Activated CD4-positive, alpha-beta T cell treated with anti-CD3 and anti-CD28 coated beads, Interleukin-2, amount 50 U/mL, for 16 hours (primary cell): ENCODE measurements around the gene PGBD2.
"Not testable (repeated sequence)": the region's sequence is repeated elsewhere in the genome, so short reads cannot be mapped to it uniquely, and the experiment has no call there.

ENCODE experiments used
- DNase-seq: peaks from one replicate; pipeline ENCODE4 v3.0.0-alpha.2; 2020

The PGBD2 gene, protein sequence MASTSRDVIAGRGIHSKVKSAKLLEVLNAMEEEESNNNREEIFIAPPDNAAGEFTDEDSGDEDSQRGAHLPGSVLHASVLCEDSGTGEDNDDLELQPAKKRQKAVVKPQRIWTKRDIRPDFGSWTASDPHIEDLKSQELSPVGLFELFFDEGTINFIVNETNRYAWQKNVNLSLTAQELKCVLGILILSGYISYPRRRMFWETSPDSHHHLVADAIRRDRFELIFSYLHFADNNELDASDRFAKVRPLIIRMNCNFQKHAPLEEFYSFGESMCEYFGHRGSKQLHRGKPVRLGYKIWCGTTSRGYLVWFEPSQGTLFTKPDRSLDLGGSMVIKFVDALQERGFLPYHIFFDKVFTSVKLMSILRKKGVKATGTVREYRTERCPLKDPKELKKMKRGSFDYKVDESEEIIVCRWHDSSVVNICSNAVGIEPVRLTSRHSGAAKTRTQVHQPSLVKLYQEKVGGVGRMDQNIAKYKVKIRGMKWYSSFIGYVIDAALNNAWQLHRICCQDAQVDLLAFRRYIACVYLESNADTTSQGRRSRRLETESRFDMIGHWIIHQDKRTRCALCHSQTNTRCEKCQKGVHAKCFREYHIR

DNA sequence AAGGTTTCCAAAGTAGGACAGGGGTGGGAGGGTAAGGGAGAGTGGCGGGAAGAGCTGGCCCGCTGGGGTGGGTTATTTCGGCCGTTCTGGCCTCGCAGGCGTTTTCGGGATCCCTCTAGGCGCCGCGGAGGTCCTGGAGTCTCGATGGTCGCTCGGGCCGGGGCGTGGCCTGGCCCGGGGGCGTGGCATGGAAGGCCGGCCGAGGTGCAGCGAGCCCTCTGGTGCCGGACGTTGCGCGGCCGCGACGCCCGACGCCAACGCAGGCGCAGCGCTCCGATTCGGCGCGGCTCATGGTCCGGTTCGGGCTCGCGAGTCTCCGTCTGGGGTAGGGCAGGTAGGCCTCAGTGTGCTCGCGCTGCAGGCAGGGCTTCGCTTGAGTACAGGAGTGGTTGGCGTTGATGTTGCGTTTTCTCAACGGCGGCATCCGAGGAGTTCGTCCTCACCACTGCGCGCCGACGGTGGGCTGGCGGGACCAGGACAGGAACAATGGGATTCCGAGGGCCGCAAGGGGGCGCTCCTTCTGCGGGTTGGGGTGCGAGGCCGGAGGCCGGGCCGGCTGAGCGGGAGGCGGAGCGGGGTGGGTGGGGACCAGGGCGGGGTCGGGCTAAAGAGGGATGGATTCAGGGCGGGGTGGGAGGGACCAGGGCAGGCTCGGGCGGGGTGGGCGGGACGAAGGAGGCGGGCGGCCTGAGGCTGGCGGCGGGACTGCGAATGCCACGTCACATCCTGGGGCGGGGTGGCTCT is at the start of gene PGBD2:
Gene PGBD2 (plus strand): TSS at position 227 of the 744 bp plus-strand sequence. CDS start 7,628 bp downstream, outside the sequence.
- DNase-seq, result peak; percentile 96

DNA sequence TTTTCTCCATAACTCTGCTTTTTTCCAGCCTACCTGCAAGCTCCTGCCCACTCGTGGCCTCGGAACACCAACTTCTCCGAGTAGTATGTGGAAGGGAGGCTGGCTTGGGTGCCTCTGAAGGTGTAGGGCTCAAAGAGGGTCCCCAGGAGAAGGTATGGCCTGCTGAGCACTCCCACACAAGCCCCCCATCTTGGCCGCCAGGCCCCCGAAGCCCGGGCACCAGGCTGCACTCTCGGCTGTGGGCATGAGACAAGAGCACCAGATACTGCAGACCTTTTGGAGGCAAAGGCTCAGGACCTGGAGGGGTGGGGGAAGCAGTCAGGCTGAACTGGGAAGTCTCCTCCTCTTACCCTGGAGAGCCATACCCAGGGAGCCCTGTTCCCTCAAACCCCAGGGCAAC is 48.8 kb upstream of the PGBD2 start:
- DNase-seq, result no peak

DNA sequence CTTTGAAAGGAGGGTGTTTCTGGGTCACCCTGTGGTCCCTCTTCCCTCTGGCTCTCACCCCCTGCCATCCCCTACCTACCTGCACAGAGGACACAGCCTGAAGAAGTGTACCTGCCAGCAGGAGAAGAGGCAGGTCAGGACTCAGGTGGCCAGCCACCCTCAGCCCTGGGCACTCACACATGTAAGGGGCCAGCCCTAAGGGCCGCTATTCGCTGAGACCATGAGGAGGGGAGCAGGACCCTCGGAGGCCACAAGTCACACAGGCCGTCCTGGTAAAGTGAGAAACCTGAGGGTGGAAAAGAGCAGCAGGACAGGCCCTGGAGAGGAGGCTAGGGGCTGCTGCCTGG is 48.3 kb upstream of the PGBD2 start:
- DNase-seq, result no peak

DNA sequence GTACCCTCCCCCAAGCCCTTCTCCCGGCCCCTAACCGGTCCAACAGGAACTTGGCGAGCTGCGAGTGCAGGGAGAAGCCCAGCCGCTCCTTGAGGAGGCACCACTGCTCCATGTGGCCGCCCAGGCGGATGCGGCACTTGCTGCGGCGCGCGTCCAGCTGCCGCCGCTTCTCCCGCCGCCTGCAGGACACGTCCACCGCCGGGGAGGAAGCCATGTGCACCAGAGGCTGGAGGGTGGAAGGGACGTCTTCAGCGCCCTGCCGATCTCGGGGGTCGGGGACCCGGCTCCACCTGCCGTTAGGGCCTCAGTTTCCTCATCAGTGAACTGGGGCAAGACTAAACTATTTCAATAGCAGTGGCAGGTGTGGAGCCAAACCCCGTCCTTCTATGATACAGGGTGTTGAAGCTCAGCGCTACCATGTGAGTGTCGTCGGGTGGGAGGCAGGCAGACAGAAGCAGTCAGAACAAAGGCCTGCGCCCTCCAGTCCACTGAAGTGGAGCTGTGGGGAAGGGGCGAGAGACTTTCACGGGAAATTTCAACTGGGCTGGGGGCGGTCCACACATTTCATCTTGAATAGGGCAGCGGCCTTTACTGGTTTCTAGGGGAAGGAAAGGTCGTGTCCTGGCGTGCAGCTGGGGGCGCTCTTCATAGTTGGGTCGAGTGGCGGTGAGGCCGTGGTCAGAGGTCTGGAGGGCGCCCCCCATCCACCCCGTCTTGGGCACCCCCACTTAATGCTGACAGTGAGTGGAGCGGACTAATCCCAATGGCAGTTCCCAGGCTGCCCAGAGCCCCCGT is 47.7 kb upstream of the PGBD2 start:
- DNase-seq, result peak; percentile 37

DNA sequence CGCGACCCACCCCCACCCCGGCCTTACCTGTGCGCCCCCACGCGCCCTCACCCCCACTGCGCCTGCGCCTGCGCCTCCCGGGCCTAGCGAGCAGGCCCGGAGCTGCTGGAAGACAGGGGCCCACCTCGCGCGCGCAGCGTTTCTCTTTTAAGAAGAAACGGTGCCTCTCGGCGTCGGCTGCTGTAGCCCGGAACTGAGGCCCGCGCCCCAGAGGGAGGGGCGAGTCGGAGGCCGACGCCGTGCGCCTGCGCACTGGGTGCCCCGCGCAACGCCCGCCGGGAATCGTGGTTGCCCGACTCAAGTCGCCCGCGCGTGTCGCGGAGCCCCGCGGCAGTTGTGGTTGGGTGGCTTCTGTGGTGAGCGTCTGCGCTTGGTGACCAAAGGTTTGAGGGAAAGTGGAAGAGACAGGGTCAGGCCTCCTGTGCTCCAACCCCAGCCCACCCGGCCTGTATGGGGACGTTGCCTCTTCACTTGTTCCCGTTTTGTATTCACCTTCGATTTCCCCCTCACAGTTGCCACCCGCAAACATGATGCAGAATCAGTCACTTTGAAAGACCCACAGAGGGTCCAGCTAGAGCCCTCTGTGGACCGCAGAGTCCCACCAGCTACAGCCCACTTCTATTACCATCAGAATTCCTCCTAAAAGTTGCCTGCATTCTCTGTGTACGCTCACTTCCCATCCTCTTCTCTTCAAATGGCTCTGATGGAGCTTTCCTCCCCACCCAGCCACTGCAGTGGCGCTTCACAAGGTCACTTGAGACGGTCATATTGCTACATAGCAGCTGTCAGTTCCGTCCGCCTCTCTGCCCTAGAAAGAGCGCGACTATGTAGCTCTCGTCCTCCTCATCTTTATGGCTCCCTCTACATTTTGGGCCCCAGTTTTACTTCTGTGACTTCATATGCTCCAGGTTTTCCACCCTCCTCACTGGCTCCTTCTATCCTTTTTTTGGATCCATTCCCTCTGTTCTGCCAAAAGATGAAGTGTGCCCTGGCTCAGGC is 46.8 kb upstream of the PGBD2 start, which contains the start of gene ZNF692:
Gene ZNF692 (minus strand): TSS at position 195 of the 999 bp plus-strand sequence. CDS start 776 bp downstream, outside the sequence.
- peak; percentile 98 for DNase-seq

DNA sequence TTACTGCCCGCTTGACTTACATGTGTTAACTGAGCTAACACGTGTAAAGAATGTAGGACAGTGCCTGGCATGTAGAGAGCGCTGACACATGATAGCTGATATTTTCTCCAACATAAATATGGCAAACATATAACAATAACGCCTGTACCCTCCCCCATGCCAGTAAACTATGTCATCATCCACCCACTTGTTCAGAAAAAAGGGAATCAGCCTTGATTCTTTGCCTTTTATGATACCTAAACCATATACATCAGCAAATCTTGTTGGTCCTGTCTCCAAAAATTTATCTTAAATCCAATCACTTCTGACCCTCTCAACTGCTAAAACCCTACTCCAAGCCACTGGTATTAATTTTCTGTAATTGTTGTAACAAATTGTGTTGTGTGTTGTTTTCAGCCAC is 46.0 kb upstream of the PGBD2 start:
- DNase-seq, result no peak

DNA sequence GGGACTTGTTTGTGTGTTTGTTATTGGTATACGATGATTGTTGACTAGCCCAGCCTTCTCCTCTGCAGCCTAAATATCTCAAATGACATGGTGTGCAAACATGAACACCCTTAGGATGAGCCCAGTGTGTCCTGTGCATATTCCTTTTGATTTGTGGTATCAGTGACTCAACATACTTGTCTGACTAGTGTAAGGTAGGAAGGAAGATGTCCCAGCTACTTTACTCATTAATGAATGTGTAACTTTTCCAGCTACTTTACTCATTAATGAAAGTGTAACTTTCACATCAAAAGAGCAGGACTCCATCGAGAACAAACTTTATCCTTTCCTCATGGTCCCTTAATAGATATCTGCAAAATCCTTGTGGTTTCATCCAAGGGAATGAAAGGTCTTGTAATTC is 44.4 kb upstream of the PGBD2 start:
- DNase-seq, result no peak

DNA sequence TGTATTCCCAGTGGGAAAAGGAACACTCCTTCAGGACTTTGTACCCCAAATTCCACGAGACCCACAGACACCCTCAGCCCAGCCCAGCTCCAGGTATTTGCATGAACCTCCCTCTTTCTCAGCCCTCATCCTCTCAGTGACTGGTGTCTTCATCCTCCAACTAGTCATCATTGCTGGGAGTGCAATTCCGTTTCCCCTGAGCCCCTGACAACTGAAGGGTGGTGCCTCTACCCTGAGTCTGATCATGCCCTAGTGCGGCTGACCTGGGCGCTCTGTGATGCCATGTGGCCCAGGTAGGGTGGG is 43.4 kb upstream of the PGBD2 start:
- peak; percentile 27 for DNase-seq

DNA sequence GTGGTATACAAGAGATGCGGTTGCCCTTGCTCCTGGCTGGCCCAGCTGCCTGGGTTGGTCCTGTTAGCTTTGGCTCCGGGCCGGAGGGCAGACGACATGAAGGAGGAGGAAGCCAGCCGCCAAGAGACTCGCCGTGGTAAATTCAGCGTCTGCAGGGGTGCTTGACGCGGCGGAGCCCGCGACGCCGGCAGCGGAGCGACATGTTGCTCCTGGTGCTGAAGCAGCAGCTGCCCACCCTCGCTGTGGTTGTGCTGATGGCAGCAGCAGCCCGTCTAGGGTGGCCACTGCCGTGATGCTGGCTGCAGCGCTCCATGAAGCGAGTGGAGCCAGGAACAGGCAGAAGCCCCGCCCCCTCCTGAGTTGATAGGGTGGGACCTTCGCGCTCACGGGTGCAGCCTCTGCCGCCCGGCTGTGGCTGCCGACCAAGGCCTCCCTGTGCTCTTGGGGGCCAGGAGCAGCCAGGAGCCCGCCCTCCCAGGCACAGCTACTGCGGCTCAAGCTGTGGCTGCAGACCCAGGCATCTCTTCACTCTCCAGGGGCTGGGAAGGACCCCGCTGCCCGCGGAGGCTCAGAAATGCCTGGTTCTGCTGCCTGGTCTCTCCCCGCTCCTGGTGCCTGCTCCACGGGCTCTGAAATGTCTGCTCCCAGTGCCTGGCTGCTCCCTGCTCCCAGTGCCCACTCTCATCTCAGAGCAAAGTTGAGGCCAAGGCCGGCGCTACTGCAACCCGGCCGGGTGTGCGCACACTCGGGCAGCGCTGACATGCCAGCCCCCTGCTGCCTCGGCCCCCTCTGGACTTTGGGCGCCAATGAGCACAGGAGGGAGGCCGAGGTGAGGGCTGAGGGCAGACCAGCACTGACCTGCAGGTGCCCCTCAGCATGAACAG is 42.8 kb upstream of the PGBD2 start:
- DNase-seq, result peak; percentile 80

DNA sequence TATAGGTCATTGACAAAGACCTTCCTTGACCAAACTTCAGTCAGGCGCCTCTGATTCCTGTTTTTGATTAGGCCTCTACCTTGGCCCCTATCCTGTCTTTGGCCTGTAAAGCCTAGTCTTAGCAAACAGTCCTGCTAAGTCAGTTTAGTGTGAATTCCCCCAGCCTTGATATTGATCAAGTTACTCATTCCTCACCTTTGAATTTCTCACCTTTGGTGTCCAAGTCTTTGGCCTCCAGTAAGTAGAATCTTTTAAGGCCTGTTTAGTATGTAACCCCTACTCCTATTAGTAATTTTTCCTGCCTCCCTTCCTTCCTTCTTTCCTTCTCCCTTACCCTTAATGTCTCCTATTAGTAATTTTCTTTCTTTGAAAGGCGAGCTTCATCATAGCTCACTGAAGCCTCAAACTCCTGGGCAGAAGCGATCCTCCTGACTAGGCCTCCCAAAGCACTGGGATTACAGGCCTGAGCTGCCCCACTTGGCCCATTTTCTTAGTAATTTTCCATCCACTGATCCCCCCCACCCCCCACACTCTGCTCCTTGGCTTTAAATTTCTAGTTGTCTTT is 34.1 kb upstream of the PGBD2 start:
- DNase-seq, result no peak

DNA sequence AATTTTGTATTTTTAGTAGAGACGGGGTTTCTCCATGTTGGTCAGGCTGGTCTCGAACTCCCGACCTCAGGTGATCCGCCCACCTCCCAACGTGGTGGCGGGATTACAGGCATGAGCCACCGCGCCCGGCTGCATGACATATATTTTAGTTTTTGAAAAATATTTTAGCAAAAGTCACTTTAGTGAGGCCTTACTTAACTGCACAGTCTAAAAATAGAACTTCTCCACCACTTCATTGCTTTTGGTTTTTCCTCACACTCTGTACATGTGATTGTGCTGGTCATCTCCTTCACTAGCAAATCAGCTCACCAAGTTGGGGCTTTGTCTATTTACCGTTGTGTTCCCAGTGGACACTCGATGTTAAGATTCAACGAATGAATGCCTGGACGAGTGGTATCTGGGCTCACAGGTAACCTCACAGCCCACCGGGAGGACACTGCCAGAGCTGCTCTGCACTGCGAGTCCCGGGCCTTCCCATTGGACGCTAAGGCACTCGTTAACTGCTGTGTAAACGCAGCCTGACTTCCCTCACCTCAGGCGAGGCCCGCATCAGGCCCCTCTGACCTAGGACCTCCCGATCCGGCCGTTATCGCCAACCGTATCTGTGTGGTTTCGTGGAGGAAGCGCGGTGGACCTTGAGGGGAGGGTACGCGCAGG is 33.2 kb upstream of the PGBD2 start:
- DNase-seq, result peak; percentile 63

DNA sequence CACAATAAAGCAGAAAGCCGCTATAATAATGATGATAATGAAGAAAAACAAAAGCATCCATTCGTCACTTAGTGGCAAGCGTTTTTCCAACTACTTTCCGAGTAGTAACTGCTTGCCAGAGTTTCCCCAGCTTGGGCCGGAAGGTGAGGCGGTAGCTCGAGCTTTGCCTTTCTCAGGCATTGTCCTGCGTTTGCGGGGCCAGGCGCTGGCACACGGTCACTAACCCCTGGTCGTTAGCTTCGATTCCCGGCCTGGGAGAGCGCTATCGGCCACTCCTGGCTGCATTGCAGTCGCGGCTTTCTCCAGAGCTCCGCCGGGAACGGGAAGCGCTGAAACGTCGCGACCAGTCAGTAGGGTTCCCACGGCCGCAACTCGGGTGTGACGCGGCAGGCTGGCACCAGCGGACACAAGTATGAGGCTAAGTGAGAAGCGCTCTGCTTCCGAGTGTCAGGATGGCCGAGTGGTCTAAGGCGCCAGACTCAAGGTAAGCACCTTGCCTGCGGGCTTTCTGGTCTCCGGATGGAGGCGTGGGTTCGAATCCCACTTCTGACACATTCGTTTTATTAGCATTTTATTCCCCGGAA is 32.5 kb upstream of the PGBD2 start:
- peak; percentile 96 for DNase-seq

DNA sequence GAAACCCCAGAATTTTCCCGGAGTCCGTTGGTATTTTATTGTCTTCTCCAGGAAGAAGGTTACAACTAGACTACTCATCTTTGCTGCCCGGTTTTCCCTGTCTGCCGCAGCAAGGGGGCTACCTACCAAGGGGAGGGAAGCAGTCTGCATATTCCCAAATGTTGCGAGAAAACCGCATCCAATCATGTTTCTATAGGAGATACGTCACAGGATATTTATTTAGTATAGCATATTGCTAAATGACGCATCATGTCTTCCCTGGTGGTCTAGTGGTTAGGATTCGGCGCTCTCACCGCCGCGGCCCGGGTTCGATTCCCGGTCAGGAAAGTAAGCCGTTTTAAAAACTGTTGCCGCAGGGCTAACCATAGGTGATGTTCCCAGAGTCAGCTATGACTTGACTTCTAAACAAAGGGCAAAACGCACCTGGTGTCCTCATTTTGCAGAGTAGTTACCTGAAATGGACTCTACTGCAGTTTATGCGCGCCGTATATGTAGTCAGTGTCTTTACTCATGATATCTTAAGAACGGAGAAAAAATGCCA is 32.0 kb upstream of the PGBD2 start:
- peak; percentile 91 for DNase-seq

DNA sequence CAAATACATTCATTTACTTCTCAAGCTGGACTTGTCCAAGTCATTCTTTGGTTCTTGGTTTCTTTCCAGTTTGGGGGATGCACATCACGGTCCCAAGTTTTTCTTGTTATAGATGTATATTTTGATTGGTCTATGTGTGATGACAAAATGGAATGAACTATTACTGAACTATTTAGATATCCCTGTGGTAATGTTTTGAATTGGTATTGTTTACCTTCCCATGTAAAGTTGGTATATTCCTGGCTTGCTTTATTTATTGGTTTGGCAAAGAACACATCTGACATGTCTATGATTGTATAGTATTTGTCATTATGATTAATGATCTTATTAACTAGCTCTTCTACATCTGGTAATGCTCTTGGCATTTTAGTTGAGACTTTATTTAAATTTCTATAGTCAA is 24.8 kb upstream of the PGBD2 start:
- no peak for DNase-seq

DNA sequence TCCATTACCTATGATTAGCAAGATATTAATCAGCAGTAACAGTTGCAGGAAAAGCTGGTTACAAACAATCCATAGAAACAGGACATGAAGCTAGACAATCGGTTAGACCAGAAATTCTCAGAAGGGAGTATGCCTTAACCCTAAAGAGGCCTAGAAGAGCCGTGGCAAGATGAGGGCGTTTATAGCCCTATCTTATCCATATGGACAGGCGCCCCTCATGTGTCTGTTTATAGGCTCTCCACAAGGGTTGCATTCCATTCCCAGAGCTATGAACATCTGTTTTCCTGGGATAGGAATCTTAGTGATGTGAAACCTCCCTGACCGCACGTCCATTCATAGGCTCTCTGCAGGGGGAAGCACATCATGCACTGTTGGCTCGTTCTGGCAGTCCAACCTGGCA is 23.6 kb upstream of the PGBD2 start:
- not testable (repeated sequence) for DNase-seq

DNA sequence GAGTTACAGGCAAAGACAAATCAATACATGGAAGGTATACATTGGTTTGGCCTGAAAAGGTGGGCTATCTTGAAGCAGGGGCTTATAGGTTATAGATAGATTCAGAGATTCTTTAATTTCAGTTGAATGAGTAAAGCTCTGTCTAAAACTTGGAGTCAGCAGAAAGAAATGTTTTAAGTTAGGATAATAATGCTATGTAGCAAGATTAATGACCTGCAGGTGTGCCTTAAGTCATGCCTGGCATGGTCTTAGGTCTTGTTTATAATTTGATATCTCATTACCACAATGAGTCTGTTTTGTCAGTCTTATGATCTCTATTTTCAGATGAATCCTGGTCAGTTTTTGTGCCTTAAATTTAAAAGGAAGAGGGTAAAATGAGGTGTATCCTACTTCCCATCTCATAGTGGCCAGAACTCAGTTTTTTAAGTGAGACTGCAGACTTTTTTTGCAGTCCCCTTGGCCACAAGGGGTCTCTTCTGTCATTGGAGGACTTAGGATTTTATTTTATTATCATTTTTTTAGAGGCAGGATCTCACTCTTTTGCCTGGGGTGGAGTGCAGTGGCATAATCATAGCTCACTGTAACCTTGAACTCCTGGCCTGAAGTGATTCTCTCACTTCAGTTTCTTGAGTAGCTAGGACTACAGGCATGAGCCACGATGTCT is 21.3 kb upstream of the PGBD2 start:
- DNase-seq, result no peak

DNA sequence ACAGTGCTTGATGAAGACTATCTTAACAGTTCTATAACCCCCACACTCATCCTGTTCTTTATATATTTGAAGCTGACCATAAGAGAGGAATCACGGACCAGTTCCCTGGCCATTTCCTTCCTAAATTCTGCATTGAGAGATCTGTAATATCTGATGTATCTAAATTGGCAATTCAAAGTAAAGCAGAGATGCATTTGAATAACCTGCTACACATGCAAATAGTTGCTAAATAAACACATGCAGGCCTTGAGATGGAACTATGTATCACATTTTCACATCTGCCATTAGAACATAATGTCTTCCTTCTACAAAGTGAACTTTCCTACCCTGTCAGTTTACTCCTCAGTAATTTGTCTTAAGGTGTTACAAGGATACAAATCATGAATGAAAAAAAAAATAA is 20.4 kb upstream of the PGBD2 start:
- no peak for DNase-seq

DNA sequence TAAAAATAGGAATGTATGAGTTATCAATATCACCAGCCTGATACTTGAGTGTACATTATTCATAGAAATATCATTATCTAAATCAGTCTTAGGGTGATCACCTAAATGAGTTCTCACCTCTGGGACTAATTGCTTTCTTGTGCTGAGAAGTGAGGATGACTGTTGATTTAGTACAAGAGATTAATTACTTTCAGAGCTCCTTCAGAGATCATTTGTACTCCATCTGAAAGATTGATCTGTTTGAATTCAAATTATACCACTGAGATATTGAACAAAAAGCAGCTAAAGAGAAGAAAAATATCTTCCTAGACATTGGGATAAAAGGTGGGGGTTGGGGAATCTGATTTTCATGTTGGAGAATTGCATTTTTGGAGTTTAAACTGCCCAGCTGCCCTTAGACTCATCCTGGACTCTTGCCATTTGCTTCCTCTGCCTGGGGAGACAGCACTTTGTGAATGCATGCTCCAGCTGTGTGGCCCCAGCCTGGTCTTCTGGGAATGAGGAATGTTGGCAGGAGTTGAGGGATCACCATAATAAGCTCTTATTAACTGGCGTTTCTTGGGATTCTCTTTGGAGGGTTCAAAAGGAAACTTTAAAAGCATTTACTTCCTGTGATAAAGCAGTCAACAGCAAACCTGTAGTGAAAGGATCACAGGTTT is 19.7 kb upstream of the PGBD2 start:
- DNase-seq, result no peak
